Left colon (tissue), 2 donors: Measurements from ENCODE around the gene SUOX. TPM values are rescaled to one million over a fixed set of nuclear protein-coding genes. Genes with fewer than 3 reads are reported as not detected.
A peak's percentile ranks its signal among the peaks of the same experiment; 100 is the strongest.
"Not testable (repeated sequence)": the region's sequence is repeated elsewhere in the genome, so short reads cannot be mapped to it uniquely, and the experiment has no call there.

Experiments
- ATAC-seq: fragments of 200-7000 bp; cut with Tn5 transposase; one replicate; pipeline ENCODE4 v1.9.1; 2020; ENCODE audit warnings: mild to moderate bottlenecking, moderate library complexity
- DNase-seq, 2 donors: peaks; one replicate each; pipeline ENCODE4 v3.0.0-alpha.2; 2020
- intact Hi-C, 2 donors: fragments of 100-400 bp; cut with DNase I in 1 of 2; cut with micrococcal nuclease in 1 of 2; formaldehyde crosslinking; loops; one replicate each; pipeline versions ENCODE4 v1.11.2 to v1.14.0; 2022; cut with DNase I, micrococcal nuclease
- total RNA-seq, 2 donors: library from RNA; stranded (reverse); fragmentation: NEBNext Ultra II Directional; extraction: Animal tissue kit (Norgen Biotek cat#: 25700); gene quantifications; one replicate each; pipeline ENCODE4 v1.2.1, GENCODE V29; 2021
- donor health status: DM: no; HTN: no; CAD: no.
- donor health status: DM: yes; HTN: yes; CAD: no.

SUOX gene
- total RNA-seq, 2 donors from 2014 or later: 24.1 to 24.4 TPM

GRCh38 chr12:56041552-56042429 lies 44.7 kb downstream of the SUOX start, which contains the start of gene RPS26:
TSS of gene RPS26 (plus strand) at chr12:56041918. CDS start at chr12:56042167, 249 bp downstream.
- intact Hi-C loops: no loop called here
- ATAC-seq: peak; percentile 81
- DNase-seq: peak; percentile 95 to 98

- DNase-seq, intact Hi-C loops: not testable (repeated sequence)
- ATAC-seq: peak; percentile 1
These were observed 45.3 kb downstream of the SUOX start for GRCh38 chr12:56042430-56042813.

GRCh38 chr12:56042843-56043242 lies 45.8 kb downstream of the SUOX start:
- intact Hi-C loops: no loop called here
- peak in 1 of 2 donors; percentile 36 for DNase-seq
- peak; percentile 69 for ATAC-seq

DNA sequence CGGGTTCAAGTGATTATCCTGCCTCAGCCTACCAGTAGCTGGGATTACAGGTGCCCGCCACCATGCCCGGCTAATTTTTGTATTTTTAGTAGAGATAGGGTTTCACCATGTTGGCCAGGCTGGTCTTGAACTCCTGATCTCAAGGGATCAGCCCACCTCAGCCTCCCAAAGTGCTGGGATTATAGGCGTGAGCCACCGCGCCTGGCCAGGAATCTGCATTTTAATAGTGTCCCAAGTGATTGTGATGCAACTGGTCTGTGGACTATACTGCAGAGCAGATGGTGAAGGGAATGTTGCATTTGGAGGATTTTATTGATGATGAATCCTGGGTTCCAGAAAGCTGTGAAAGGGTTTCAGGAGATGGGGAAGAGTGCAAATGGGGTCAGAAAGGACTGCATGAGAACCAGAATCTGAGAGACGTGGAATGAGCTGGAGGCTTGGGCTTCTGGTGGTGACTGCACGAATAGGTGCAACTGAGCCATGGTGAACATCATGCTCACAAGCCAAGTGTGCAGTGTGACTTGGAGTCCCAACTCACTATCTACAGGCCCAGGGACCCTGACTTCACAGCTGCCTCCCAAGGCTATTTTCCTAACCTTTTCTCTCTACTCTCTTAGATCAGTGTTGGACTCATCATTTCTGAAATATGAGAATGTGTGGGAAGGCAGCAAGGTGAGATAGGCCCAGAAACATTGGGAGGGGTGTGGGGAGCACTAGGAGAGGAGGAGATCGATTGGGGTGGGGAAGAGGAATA lies 49.1 kb downstream of the SUOX start:
- DNase-seq: no peak
- ATAC-seq: no peak
- intact Hi-C loops: no loop called here

GRCh38 chr12:56053407-56053893 lies 56.4 kb downstream of the SUOX start:
- ATAC-seq (no peak), DNase-seq (no peak)
- intact Hi-C loops: no loop called here

Other genes with a start within 250 kb of the SUOX start
- 10 to 100 TPM; 42.7 to 43.7 TPM for gene SARNP, start 179.6 kb upstream of the SUOX start, total RNA-seq
- 10 to 100 TPM; 64.5 to 82.9 TPM for gene ORMDL2, start 179.2 kb upstream of the SUOX start, total RNA-seq
- gene DNAJC14, start 167.7 kb upstream of the SUOX start, total RNA-seq: 10 to 100 TPM; 27.8 to 32.5 TPM
- gene MMP19, start 154.3 kb upstream of the SUOX start, total RNA-seq: 1 to 10 TPM; 2.8 to 6.4 TPM
- 10 to 100 TPM; 41.7 to 45.0 TPM for gene PYM1, start 69.4 kb upstream of the SUOX start, total RNA-seq
- gene DGKA, start 66.1 kb upstream of the SUOX start, total RNA-seq: 100 to 1,000 TPM; 108 to 114 TPM
- gene PMEL, start 31.2 kb upstream of the SUOX start, total RNA-seq: 1 to 10 TPM; 2.0 to 5.0 TPM
- gene CDK2, start 30.4 kb upstream of the SUOX start, total RNA-seq: 10 to 100 TPM; 10.4 to 19.7 TPM
- 100 to 1,000 TPM; 149 to 169 TPM for gene RAB5B, start 23.2 kb upstream of the SUOX start, total RNA-seq
- gene IKZF4, start 23.8 kb downstream of the SUOX start, total RNA-seq: 1 to 10 TPM; 3.9 to 5.0 TPM
- 10 to 100 TPM; 54.5 to 73.9 TPM for gene RPS26, start 44.6 kb downstream of the SUOX start, total RNA-seq
- gene ERBB3, start 82.9 kb downstream of the SUOX start, total RNA-seq: 100 to 1,000 TPM; 188 to 261 TPM
- 10 to 100 TPM; 59.6 to 80.9 TPM for gene PA2G4, start 107.3 kb downstream of the SUOX start, total RNA-seq
- gene RPL41, start 119.4 kb downstream of the SUOX start, total RNA-seq: 1,000 to 10,000 TPM; 2,955 to 2,956 TPM
- 1 to 10 TPM; 3.5 to 4.1 TPM for gene ZC3H10, start 121.0 kb downstream of the SUOX start, total RNA-seq
- 10 to 100 TPM; 44.4 to 48.6 TPM for gene ESYT1, start 131.0 kb downstream of the SUOX start, total RNA-seq
- gene MYL6B, start 155.3 kb downstream of the SUOX start, total RNA-seq: 10 to 100 TPM; 17.1 to 21.9 TPM
- 1,000 to 10,000 TPM; 1,832 to 2,224 TPM for gene MYL6, start 161.1 kb downstream of the SUOX start, total RNA-seq
- 10 to 100 TPM; 81.7 to 85.6 TPM for gene SMARCC2, start 192.2 kb downstream of the SUOX start, total RNA-seq
- gene RNF41, start 224.6 kb downstream of the SUOX start, total RNA-seq: 10 to 100 TPM; 31.5 to 35.1 TPM
- 10 to 100 TPM; 23.2 to 29.5 TPM for gene NABP2, start 227.1 kb downstream of the SUOX start, total RNA-seq
- gene SLC39A5, start 232.8 kb downstream of the SUOX start, total RNA-seq: 100 to 1,000 TPM; 152 to 244 TPM